Thoracic aorta (tissue), 2 donors: ENCODE measurements around the gene COL20A1. TPM values are rescaled to one million over a fixed set of nuclear protein-coding genes. Genes with fewer than 3 reads are reported as not detected.

ENCODE experiments used
- ATAC-seq: fragments of 150-250 bp; one replicate; pipeline ENCODE4 v1.8.0; 2017; ENCODE audit warnings: low read depth; ENCODE audit not compliant: insufficient number of reproducible peaks, low FRiP score
- DNase-seq: peaks from one replicate; pipeline ENCODE4 v3.0.0-alpha.2; 2020; ENCODE audit warnings: low spot score
- H3K27ac ChIP-seq, 2 donors: fragments of 200-600 bp; sonication (generic); 1 replicate in 1 of 2; 2 replicates in 1 of 2; pipeline ENCODE4 v1.5.1; 2016; ENCODE audit warnings: mild to moderate bottlenecking in 2 of 2, moderate library complexity in 2 of 2
- H3K27me3 ChIP-seq: fragments of 200-600 bp; sonication (generic); replicated peaks from 2 replicates; pipeline ENCODE4 v1.6.0; 2016; ENCODE audit warnings: mild to moderate bottlenecking; ENCODE audit not compliant: insufficient read depth
- H3K36me3 ChIP-seq: fragments of 200-600 bp; sonication (generic); one replicate; pipeline ENCODE4 v1.5.1; 2016
- H3K4me1 ChIP-seq, 2 donors: fragments of 200-600 bp; sonication (generic); 1 replicate in 1 of 2; 2 replicates in 1 of 2; pipeline versions ENCODE4 v1.5.1 to v1.6.0; 2016; ENCODE audit warnings: low read depth in 2 of 2, mild to moderate bottlenecking in 1 of 2; ENCODE audit not compliant: control insufficient read depth in 1 of 2
- H3K4me3 ChIP-seq: fragments of 200-600 bp; sonication (generic); 2 replicates; pipeline ENCODE4 v1.5.1; 2016; ENCODE audit warnings: mild to moderate bottlenecking
- H3K9me3 ChIP-seq: fragments of 200-600 bp; sonication (generic); 2 replicates; pipeline ENCODE4 v1.5.1; 2016
- total RNA-seq, 2 donors: library from RNA; depleted of rRNA; stranded (reverse); fragments of >200 nt; gene quantifications; one replicate each; pipeline versions ENCODE4 v1.1.0 to v1.2.3, GENCODE V29; 2016
- TF ChIP-seq, protein P1 (sequence below): fragments of 200-600 bp; sonication (generic); IDR thresholded peaks from one replicate; pipeline ENCODE4 v1.5.1; 2019; ENCODE audit warnings: antibody characterized with exemption

Gene COL20A1
- total RNA-seq, 2 donors from 2014 or later: not detected

DNA sequence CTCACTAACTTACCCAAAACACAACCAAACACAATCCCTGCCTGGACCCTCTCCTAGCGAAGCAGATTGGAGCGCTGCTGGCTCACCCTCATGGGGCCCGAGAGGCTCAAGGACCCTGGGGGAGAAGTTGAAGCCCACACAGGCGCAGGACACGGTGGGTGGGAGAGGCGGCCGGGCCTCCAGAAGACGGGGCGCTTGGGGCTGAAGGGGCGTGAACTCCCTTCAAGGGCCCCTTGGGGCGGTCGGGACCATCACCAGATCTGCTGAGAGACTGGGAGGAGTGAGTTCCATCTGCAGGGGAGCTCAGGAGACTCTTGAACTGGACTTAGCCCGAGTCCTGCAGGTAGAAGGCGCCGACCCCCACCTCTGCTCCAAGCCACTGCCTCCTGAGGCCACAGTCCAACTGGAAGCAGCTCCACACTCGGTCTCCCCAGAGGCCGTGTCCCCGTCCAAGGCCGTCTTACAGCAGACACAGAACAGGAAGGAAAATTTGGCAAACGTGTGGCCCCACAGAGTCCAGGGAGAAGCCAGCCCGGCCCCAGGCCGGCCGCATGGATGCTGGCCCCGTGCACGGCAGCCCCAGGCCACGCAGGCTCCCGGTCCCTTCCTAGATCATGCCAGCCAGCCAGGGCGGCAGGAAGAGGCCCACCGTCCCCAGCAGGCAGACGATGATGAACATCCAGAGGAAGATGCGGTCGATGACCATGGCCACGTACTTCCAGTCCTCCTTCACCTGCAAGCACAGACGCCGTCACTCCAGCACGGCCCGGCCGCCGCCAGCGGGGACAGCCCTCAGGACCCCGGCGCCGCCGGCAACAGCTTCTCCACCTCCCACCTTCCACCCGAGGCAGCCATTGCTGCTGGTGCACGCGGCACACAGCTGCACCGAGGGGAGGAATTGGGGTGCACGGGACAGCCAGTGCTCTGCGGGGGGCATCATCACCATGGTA is 53.4 kb downstream of the COL20A1 start:
- Histone ChIP-seq H3K4me1 (no peaks in the 10 kb centered on the region), H3K27ac (no peak overlapping the region), H3K36me3 (no peaks in the 10 kb centered on the region), H3K27me3 (no peaks in the 10 kb centered on the region), H3K9me3 (no peaks in the 10 kb centered on the region), H3K4me3 (no peak overlapping the region)
- TF ChIP-seq, protein P1, sequence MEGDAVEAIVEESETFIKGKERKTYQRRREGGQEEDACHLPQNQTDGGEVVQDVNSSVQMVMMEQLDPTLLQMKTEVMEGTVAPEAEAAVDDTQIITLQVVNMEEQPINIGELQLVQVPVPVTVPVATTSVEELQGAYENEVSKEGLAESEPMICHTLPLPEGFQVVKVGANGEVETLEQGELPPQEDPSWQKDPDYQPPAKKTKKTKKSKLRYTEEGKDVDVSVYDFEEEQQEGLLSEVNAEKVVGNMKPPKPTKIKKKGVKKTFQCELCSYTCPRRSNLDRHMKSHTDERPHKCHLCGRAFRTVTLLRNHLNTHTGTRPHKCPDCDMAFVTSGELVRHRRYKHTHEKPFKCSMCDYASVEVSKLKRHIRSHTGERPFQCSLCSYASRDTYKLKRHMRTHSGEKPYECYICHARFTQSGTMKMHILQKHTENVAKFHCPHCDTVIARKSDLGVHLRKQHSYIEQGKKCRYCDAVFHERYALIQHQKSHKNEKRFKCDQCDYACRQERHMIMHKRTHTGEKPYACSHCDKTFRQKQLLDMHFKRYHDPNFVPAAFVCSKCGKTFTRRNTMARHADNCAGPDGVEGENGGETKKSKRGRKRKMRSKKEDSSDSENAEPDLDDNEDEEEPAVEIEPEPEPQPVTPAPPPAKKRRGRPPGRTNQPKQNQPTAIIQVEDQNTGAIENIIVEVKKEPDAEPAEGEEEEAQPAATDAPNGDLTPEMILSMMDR: no peak
- ATAC-seq (no peak), DNase-seq (no peak)

DNA sequence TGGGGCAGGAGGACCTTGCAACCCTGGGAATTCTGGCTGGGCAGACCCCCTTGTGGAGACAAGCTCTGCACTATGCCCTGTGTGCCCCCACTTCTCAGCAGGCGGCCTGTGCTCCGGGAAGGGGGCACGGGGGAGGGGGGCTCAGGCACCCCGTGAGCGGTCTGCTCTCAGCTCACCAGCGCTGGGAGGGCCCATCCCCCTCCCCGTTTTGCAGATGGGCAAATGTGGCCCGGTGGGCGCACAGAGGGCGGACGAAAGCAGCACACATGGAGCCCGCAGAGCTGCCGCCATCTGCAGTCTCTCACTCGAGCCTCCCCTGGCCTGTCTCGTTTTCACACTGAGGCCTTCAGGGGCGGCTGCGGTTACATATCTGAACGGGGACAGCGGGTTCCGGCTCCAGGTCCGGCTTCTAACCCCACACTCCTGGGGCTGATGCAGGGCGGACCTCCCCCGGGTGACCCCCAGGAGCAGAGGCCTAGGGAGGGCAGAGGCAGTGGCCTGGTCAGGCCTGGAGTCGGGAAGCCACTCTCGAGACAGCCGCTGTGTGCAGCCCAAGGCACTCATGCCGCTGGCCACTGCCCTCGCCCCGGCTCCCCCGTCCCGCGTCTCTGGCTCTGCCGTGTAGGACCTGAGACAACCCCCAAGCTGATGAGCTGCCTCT is 54.2 kb downstream of the COL20A1 start:
- Histone ChIP-seq H3K4me1 (no peaks in the 10 kb centered on the region), H3K36me3 (no peaks in the 10 kb centered on the region), H3K27me3 (no peaks in the 10 kb centered on the region), H3K27ac (no peak overlapping the region), H3K9me3 (no peaks in the 10 kb centered on the region), H3K4me3 (no peak overlapping the region)
- TF ChIP-seq, protein P1: no peak
- no peak for DNase-seq
- no peak for ATAC-seq

DNA sequence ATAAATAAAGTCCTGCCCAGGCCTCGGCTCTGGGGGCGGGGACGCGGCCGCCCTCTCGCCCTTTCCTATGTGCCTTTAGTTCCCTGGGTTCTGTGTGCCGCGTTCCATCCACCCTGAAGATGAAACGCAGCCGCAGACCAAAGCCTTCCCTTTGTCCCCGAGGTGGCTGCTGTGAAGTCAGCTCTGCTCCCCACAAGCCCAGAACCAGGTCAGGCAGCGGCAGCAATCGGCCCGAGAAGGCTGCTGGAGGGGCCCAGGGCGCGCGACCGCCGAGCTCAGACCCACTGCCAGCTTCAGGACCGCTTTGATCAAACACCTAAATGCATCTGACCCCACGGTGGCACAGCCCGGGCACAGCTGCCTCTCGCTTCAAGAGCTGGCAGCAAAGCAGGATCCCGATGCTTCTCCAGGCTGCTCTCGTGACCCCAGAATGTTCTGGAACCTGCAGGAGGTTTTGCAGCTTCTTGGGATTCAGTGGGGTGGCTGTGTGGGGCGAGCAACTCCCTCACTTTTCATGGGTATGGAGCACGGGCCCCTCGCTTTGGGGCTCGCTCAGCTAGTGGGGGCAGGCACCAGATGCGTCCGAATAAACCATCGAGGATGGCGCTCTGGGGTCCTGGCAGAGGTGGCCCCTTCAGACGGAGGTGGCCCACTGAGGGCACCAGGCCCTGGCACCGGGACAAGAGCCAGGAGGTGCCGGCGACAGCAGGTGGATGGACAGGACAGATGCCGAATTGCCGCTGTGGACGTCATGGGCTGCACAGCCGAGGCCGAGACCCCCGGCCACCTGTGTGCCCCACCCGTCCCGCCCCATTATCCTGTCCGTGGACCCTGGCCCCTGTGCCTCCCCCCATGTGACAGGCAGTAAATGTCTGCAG is 55.2 kb downstream of the COL20A1 start:
- H3K36me3 ChIP-seq: no peaks in the 10 kb centered on the region
- H3K27me3 ChIP-seq: no peaks in the 10 kb centered on the region
- DNase-seq: no peak
- no peaks in the 10 kb centered on the region for H3K9me3 ChIP-seq
- no peak overlapping the region for H3K4me3 ChIP-seq
- TF ChIP-seq, protein P1: no peak
- no peak for ATAC-seq
- H3K27ac ChIP-seq: no peak overlapping the region
- no peaks in the 10 kb centered on the region for H3K4me1 ChIP-seq

GRCh38 chr20:63348828-63349515 is 56.0 kb downstream of the COL20A1 start:
- H3K27me3 ChIP-seq: no peaks in the 10 kb centered on the region
- TF ChIP-seq, protein P1: no peak
- no peak overlapping the region for H3K27ac ChIP-seq
- H3K4me1 ChIP-seq: no peaks in the 10 kb centered on the region
- DNase-seq: no peak
- no peaks in the 10 kb centered on the region for H3K9me3 ChIP-seq
- no peaks in the 10 kb centered on the region for H3K36me3 ChIP-seq
- ATAC-seq: no peak
- no peak overlapping the region for H3K4me3 ChIP-seq
